Stimulated activated CD8-positive, alpha-beta memory T cell treated with anti-CD3 and anti-CD28 coated beads, Interleukin-4, amount 100 ng/mL, for 24 hours (primary cell): ENCODE data around the gene BCAS4.
"Not testable (repeated sequence)": the region's sequence is repeated elsewhere in the genome, so short reads cannot be mapped to it uniquely, and the experiment has no call there.

ENCODE experiments used
- DNase-seq: peaks from one replicate; pipeline ENCODE4 v3.0.0-alpha.2; 2020; ENCODE audit warnings: low read depth

Gene BCAS4

DNA sequence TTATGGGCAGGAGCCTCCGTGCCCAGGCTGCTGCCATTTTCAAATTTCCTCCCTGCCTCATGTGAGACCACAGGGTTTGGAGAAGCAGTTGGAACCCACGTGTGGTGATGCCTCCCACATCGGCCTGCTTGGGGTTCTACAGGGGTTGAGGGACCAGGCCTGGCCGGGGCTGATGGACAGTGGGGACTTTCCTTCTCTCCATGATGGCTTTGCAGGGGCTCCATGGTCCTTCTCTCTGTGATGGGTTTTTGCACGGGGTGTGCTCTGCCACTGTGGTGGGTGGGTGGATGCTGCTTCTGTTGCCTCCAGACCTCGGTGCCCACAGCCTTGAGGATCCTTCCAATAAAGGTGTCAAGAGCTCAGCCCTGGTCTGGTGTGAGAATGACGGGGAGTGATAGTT, 82.0 kb downstream of the BCAS4 start:
- no peak for DNase-seq

DNA sequence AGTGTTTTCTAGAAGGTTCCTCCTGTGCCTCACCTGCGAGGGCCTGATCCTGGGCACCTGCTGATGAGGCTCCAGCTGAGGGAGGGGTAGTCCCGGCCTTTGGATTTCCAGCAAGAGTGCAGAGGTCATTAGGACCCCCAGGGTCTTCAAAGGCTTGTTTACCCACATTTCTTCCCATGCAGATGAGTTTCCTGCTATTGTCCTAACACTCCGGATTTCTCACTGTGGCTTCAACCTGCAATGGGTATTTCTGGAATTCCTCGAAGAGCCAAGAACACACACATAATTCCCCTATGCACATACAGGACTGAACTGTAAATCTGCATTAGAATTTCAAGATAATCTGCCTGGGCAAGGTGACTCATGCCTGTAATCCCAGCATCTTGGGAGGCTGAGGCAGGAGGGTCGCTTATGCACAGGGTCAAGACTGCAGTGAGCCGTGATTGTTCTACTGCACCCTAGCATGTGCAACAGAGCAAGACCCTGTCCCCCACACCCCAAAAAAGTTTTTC, 82.4 kb downstream of the BCAS4 start:
- DNase-seq, result no peak

DNA sequence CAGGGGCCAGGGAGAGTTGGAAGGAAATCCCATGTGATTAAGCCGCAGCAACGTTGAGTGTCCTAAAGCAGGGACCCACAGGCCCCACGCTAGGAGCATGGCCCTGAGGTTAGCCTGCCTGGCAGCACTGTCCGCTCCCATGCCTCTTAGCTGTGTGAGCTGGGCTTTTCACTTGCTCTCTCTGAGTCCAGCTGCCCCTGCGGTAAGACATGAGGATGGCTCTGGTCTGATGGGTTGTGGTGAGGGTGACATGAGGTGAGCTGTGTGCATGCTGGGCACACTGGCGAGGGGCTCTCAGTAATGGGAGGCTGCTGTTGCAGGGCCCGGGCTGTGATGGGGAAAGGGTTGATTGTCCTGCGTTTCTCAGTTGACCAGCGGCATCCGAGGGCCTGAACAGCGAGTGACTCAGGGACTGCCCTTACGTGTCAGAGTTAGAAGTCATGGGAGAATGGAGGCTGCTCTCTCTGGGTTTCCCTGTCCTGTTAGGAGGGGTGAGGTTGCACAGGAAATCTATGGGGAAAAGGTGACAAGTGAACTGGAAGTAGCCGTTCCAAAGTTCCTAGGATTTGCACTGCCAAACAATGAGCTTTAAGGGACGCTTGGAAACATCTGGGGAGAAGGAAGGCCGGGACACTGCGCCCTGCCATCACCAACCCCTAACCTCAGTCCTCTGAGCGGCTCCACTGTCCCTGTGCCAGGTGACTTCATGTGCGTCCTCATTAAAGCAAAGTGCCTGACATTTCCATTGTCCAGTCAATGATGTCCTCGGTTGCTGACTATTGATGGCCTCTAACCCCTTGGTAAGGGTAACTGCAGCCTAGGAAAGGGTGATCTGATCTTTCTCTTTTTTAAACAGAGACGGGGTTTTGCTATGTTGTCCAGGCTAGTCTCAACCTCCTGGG, 85.0 kb downstream of the BCAS4 start:
- no peak for DNase-seq

DNA sequence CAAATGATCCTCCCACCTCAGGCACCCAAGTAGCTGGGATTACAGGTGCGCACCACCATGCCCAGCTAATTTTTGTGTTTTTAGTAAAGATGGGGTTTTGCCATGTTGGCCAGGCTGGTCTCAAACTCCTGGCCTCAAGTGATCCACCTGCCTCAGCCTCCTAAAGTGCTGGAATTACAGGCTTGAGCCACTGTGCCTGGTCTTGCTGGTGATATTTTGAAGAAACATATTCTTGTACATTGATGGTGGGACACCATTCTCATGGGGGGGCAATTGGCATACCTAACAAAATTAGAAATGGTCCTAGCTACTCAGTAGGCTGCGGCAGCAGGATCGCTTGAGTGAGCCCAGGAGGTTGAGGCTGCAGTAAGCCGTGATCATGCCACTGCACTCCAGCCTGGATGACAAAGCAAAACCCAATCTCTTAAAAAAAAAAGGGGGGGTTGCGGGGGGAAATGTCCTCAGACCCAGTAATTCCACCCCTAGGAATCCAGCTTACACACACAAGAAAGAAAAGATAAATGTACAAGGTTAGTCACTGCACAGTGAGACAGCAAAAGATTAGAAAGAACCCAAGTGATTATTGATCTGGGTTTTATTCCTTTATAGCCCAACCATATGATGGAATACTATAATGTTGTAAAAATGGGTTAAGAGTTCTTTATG, 87.0 kb downstream of the BCAS4 start:
- DNase-seq, result not testable (repeated sequence)

DNA sequence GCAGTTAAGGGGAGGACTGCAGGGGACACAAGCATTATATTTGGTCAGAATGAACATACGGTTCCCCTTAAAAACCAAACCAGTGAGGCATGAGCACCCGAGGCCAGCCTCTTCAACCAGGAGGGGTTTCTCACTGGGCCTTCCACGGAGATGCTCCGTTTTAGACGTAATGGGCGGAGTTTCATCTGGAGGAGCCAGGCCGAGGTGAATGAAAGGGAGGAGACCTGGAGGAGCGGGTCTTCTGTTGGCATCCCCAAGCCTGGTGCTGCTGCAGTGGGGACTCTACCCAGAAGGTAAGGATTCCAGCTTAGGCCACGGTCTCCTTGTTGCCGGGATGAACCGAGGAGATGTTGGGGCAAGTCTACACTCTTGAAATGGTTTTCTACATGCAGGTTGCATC, 89.0 kb downstream of the BCAS4 start:
- DNase-seq, result no peak

DNA sequence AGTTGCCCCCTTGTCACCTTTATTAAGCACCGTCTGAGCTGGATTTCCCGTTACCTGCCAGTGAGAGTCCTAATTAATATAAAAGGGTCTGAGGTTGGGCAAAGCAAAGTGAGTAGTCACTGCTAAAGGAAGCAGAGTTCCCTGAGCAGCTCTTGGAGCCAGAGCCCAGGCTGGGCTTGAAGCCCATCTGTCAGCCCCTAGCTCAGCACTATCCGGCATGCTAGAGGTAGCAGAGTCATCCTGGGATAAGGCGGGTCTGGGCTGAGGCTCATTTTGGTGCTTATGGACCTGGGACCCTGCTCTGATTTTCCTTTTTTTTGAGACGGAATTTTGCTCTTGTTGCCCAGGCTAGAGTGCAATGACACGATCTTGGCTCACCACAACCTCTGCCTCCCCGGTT, 90.2 kb downstream of the BCAS4 start:
- DNase-seq, result no peak

DNA sequence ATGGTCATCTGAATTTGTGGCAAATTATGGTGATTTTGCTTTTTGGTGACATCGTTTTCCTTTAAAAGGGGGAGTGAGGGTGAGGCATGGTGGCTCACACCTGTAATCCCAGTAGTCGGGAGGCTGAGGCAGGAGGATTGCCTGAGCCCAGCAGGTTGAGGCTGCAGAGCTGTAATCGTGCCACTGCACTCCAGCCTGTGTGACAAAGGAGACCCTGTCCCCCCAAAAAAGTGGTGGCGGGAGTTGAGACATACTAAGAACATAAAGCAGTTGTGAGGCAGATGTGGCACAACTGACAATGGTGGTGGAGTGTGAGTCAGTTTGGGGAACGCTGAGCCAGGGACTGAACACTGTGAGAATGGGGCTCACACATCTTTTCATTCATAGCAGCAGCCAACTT, 90.9 kb downstream of the BCAS4 start:
- DNase-seq, result no peak

DNA sequence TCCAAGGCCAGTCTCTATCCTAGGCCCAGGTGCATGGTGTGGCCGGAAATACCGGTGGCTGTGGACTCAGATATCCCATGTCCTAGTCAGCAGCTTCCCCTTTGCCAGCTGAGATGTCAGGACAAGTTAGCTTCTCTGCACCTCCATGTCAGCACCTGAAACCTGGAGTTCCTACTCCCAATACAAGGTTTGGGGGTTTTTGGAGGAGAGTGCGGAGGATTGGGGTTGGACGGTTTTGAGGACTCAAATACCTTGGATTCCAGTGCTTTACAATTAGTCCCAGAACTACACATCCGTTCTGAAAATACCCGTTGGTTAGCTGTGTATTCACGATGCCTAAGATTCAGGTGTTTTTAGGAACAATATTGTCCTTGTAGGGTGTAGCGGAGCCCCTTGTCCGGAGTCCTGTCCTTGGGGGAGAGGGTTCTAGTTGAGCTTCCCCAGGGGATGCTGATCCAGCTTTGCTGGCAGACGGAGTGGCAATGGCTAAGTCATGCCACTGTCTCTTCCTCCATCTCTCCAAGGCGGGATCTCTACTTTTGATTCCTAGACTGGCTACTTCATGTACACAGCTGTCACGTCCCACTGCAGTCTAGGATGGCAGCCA, 91.4 kb downstream of the BCAS4 start:
- DNase-seq, result no peak

DNA sequence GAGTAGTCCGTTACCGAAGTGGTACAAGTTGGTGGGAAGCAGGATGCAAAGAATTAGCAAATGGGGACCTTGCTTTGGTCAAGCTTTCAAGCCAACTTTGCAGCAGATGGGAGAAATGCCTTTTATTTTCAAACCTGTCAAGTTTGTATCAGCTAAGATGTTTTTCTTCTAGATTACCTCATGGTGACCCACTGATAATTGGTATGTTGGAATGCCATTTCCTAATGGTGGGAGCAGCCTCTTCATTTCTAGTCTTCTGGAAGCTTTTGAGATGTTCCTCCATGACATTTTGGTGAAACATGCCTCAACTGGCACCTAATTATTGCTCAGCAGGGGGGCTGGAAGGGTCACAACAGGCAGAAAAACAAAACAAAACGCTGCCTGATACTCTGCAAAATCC, 92.7 kb downstream of the BCAS4 start:
- DNase-seq, result no peak

DNA sequence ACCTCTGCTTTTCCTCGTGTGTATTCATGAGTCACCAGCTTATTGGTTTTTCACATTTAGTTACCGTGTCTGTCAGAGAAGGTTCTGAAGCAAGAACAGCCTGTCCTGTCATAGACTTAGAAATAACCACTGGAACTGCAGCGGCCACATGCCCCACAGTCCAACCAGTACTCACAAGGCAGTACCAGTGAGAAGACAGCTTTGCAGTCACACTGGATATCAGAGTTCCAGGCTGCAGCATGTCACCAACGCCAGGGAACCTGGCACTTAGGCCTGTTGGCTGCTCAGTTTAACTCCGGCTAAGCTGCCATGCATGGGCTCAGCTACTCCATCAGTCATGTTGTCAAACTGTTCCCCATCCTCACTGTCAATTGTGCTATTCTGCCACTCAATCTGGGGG, 96.3 kb downstream of the BCAS4 start:
- no peak for DNase-seq

DNA sequence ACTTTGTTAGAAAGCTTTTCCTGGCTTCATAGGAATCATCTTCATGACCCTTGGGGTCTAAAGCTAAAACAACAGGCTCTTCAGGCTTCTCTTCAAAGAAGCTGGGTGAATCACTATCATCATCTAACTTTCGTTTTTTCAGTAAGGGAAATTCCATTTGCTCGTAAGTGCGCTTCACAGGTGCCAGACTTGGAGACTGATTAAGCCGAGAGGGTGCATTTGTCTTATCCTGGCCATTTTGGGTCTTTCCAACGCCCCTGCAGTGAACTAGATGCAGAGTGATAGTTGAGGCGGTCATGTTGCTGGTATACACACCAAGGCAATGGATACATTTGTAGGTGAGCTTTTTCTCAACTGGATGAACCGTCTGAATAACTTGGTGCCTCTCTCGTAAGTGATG, 97.5 kb downstream of the BCAS4 start:
- DNase-seq, result no peak

DNA sequence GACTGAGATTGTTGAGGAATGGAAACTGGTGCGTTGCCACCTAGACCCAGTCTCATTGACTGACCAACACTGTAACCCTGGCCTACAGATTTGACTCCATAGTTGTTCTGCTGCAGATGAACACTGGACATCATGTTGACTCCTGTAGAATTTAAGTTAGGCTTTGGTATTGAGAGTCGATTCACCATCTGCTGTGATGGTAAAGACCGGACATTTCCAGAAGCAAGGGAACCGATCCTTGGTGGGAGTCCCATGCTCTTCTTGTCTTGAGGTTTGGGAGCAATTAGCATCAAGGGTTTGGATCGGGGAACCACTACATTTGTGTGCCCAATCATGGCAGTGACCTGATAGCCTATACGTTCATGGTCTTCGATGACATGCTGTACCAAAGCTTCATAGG, 98.8 kb downstream of the BCAS4 start:
- DNase-seq, result no peak

DNA sequence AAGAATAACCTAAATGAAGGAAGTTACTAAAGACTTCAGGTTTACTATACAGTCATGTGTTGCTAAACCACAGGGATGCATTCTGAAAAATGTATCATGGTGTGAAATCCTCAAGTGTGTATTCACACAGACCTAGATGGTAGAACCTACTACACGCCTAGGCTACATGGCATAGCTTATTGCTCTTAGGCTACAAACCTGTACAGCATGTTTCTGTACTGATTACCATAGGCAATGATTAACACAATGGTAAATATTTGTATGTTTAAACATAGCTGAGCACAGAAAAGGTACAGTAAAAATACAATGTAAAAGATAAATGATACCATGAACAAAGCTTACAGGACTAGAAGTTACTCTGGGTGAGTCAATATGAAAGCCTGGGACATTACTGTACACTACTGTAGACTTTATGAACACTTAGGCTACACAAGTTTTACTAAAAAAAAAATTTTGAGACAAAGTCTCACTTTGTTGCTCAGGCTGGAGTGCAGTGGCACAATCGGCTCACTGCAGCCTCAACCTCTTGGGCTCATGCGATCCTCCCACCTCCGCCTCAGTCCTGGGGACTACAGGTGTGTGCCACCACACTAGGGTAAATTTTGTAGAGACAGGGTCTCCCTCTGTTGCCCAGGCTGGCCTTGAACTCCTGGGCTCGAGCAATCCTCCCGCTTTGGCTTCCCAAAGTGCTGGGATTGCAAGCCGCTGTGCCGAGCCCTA, 100.4 kb downstream of the BCAS4 start:
- no peak for DNase-seq

DNA sequence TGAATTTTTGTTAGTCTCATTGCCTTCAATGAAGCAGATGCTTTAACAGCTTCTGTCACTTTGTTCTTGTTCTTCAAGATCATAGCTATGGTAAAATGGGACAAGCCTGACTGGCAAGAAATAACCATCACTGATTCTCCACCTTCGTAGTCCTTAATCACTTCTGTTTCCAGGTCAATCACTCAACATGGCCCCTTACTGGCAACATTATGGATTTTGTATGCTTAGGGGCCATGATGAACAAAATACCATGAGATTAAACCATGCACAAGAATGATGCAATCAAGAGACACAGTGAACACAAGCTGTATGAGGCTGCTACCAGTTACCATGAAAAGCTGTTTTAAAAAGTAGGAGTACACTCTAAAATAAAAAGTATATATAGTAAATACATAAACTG, 103.6 kb downstream of the BCAS4 start:
- DNase-seq, result no peak

DNA sequence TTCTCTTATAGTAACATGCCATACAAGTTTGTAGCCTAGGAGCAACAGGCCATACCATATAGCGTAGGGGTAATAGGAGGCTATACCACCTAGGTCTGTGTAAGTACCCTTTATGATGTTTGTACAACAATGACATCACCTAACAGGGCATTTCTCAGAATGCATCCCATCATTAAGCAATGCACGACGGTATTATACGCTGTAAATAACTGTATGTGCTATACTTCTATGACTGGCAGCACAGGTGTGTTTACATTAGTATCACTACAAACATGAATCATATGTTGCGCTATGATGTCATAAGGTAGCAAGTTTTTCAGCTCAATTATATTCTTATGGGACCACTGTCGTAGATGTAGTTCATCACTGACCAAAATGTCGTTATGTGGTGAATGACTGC, 105.4 kb downstream of the BCAS4 start:
- DNase-seq, result no peak

DNA sequence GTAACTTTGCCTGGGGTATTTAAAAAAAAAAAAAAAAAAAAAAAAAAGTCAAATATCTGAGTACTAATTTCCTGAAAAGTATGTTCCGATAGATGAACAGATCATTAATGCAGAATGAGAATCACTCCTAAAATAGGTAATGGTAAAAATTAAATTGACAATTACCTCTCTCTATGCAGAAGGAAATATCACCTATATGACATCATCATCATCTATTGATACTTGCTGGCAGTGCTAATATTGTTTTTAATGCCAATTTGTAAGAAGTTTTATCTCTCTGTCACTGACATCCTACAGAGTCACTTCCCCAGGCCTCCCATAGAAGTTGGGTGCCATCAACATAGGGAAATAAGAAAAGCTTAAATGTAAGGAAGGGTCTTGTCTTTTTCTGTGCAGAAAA, 106.4 kb downstream of the BCAS4 start:
- DNase-seq, result no peak

DNA sequence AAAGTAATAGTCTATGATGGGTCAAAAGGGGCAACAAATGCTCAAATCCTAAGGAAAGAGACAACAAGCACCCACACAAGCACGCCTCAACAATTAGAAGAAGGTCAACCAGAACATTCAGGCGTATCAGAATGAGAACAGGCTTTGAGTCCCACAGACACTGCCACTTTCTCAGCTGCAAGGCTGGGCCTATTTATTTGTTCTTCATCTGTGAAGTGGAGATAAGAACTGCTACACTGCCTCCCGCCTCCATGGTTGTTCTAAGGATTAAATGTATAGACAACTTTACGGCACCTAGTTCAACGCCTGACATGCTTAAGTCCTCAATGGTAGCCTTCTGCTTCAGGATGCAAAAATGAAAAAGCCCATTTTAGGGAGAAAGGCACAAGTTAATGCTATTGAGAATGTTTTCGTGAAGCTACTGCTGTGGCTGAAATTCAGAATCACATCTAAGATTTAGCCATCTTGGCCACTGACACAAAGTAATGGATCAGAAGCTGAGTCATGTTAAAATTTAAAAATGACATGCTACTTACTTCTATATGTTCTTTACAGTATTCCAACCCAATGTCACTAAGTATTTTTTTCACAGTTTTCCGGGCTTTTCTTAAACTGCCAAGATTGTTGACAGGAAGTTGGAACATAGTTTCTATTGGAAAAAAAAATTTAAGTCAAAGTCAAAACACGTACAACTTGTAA, 108.6 kb downstream of the BCAS4 start:
- DNase-seq, result no peak

DNA sequence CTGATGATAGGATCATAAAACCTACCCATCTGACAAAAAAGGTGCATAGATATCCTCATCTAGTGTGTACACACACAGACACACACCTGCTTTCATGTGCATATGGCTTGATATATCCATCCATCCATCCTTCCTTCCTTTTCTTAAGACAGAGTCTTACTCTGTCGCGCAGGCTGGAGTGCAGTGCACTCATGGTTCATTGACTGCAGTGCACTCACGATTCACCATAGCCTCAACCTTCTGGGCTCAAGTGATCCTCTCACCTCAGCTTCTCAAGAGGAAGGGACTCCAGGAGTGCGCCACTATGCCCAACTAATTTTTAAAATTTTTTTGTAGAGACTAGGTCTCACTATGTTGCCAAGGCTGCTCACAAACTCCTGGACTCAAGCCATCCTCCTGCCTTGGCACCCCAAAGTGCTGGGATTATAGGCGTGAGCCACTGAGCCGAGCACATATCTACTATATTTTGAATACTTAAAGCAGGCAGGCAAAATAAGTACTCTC, 109.3 kb downstream of the BCAS4 start:
- no peak for DNase-seq

DNA sequence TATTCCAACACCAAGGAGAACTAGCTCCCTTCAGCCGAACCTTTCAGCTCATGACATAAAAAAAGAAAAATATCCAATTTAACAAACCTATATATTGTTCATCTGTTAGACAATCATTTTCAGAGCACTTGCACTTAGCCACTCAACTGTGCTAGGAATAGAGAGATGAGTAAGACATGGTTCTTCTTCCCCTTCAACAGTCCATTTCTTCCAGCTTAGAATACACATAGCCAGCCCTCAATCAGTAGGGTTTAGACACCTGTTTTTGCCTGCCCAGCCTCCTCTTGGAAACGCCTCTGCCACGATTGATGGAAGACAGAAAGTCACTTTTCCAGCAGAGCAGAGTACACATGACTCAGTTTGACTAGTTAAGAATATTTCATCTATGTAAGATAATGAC, 114.6 kb downstream of the BCAS4 start:
- no peak for DNase-seq

DNA sequence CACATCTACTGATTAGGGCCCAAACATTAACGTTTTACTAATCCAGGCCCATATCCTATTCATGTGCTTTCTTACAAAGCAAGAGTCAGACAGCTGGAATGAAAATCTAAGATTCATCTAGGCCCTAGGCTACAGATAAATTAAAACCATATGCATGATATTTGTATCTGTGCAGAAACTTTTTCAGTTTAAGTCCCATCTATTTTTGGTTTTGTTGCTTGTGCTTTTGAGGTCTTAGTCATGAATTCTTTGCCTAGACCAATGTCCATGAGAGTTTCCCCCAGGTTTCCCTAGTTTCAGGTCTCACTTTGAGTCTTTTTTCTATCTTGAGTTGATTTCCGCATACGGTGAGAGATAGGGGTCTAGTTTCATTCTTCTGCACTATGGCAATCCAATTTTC, 116.2 kb downstream of the BCAS4 start:
- DNase-seq, result no peak

DNA sequence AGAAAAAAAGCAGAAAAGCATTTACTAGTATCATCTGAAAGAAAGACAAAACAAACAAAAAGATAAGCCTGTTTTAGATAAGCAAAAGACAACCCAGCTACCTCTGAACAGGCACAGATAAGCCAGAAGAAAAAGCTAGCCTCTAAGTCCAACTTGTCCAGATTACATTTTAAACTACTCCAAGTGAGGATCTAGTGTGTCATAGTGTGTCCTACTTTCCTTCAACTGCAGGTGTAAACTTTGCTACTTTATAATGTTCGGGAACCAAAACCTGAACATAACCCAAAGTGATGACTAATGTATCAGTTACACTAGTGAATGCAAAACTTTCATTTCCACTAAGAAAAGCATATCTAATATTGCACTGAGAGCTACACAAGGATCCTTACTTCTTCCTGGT, 116.9 kb downstream of the BCAS4 start:
- no peak for DNase-seq
